ENCODE data around the gene SUPT20HL1.

- no peak for TF ChIP-seq CTCF (IDR thresholded peaks at IDR 0.05)
- TF ChIP-seq POLR2A (IDR thresholded peaks at IDR 0.05) = no peak
Observed at GRCh38 chrX:24357106-24357505, 3.3 kb upstream of the SUPT20HL1 start.
